Fibroblast of lung (primary cell): Measurements from ENCODE around the gene LDLRAD4. TPM values are rescaled to one million over a fixed set of nuclear protein-coding genes. Genes with fewer than 3 reads are reported as not detected.

Experiments used
- DNase-seq, 2 donors: peaks; one replicate each; pipeline versions ENCODE4 v3.0.0 to v3.0.0-alpha.2; 2010; ENCODE audit warnings: low read depth in 2 of 2
- H2AFZ ChIP-seq: 2 replicates; pipeline ENCODE4 v1.5.1; 2012; ENCODE audit warnings: low read length, control low read depth, inconsistent platforms
- H3K27ac ChIP-seq: 2 replicates; pipeline ENCODE4 v1.5.1; 2011; ENCODE audit warnings: low read length, control low read depth; ENCODE audit not compliant: insufficient read depth
- H3K27me3 ChIP-seq: 2 replicates; pipeline ENCODE4 v1.5.1; 2011; ENCODE audit warnings: mild to moderate bottlenecking, low read length; ENCODE audit not compliant: control insufficient read depth, insufficient read depth
- H3K36me3 ChIP-seq: 2 replicates; pipeline ENCODE4 v1.5.1; 2011; ENCODE audit warnings: low read length; ENCODE audit not compliant: control insufficient read depth, insufficient read depth
- H3K4me1 ChIP-seq: 2 replicates; pipeline ENCODE4 v1.5.1; 2011; ENCODE audit warnings: low read length; ENCODE audit not compliant: control insufficient read depth, insufficient read depth; ENCODE audit errors: extremely low read depth
- H3K4me2 ChIP-seq: 2 replicates; pipeline ENCODE4 v1.5.1; 2011; ENCODE audit warnings: low read length, control low read depth; ENCODE audit not compliant: insufficient read depth; ENCODE audit errors: extremely low read depth
- H3K4me3 ChIP-seq, 4 experiments: fragments of 200-600 bp in 1 of 4; sonication (generic) in 1 of 4; replicated peaks in 1 of 4; 2 replicates each; pipeline ENCODE4 v1.5.1; 2011 to 2016; ENCODE audit warnings: low read length in 4 of 4, low read depth in 3 of 4, mild to moderate bottlenecking in 3 of 4, control low read depth in 2 of 4, inconsistent platforms in 1 of 4, mixed read lengths in 1 of 4; ENCODE audit not compliant: insufficient read depth in 1 of 4; ENCODE audit errors: control extremely low read depth in 1 of 4
- H3K79me2 ChIP-seq: 2 replicates; pipeline ENCODE4 v1.5.1; 2012; ENCODE audit warnings: mild to moderate bottlenecking, low read length, inconsistent platforms; ENCODE audit not compliant: control insufficient read depth, insufficient read depth
- H3K9ac ChIP-seq: 2 replicates; pipeline ENCODE4 v1.5.1; 2011; ENCODE audit warnings: mild to moderate bottlenecking, low read length, control low read depth; ENCODE audit not compliant: insufficient read depth
- H3K9me3 ChIP-seq: 2 replicates; pipeline ENCODE4 v1.5.1; 2012; ENCODE audit warnings: low read depth, low read length; ENCODE audit not compliant: control insufficient read depth, insufficient read depth
- H4K20me1 ChIP-seq: 2 replicates; pipeline ENCODE4 v1.5.1; 2011; ENCODE audit warnings: low read length; ENCODE audit not compliant: control insufficient read depth, insufficient read depth; ENCODE audit errors: extremely low read depth
- EZH2 ChIP-seq: IDR thresholded peaks from 2 replicates; pipeline ENCODE4 v1.5.1; 2012; ENCODE audit warnings: low read length, control low read depth, mild to moderate bottlenecking; ENCODE audit errors: missing control alignments
- polyA plus RNA-seq, 2 donors: library from polyadenylated mRNA; depleted of rRNA in 1 of 2; stranded (reverse) in 1 of 2; unstranded in 1 of 2; fragments of >200 nt; gene quantifications; 2 replicates each; pipeline ENCODE4 v1.2.1, GENCODE V29; 2011 to 2012; ENCODE audit warnings: missing spikeins in 1 of 2
- total RNA-seq: library from RNA; depleted of rRNA; stranded (reverse); fragments of >200 nt; gene quantifications from 2 replicates; pipeline ENCODE4 v1.2.1, GENCODE V29; 2014
- TF ChIP-seq, protein P1 (sequence below), 2 donors: IDR thresholded peaks in 1 of 2; conservative IDR thresholded peaks in 1 of 2; 1 replicate in 1 of 2; 2 replicates in 1 of 2; pipeline ENCODE4 v1.5.1; 2011 to 2012; ENCODE audit warnings: low read length in 2 of 2, control low read depth in 1 of 2, inconsistent platforms in 1 of 2, low read depth in 1 of 2, mild to moderate bottlenecking in 1 of 2

The LDLRAD4 gene
- total and polyA plus RNA-seq, 2 donors (not counting 1 experiment from before 2014, with no cell fraction given), result not detected

DNA sequence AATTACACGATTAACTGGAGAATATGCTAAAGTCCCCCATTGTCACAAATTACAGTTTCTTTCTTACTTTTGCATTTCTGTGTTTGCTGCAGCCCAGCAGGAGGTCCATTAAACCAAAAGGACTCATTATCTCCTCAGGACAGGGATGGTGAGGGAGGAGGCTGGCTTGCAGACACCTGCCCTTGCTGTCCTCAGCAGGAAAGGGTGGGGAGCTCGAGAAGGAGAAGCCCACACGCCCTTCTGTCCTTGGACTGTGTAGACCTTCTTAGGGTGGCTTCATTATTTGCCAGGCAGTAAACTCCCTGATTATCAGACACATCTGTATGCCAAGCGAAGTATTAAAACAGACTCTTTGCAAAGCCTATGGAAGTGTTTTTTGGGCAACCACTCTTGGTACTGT, 196.0 kb downstream of the LDLRAD4 start:
- Histone ChIP-seq H3K79me2 (no peaks in the 10 kb centered on the region), H3K36me3 (no peaks in the 10 kb centered on the region), H3K4me2 (no peak overlapping the region), H4K20me1 (no peaks in the 10 kb centered on the region), H3K27me3 (no peaks in the 10 kb centered on the region), H3K4me1 (no peaks in the 10 kb centered on the region), H3K9me3 (no peaks in the 10 kb centered on the region), H3K9ac (no peak overlapping the region), H3K27ac (no peak overlapping the region), H2AFZ (no peak overlapping the region), H3K4me3 (no peak overlapping the region)
- no peak for TF ChIP-seq EZH2
- TF ChIP-seq, protein P1, sequence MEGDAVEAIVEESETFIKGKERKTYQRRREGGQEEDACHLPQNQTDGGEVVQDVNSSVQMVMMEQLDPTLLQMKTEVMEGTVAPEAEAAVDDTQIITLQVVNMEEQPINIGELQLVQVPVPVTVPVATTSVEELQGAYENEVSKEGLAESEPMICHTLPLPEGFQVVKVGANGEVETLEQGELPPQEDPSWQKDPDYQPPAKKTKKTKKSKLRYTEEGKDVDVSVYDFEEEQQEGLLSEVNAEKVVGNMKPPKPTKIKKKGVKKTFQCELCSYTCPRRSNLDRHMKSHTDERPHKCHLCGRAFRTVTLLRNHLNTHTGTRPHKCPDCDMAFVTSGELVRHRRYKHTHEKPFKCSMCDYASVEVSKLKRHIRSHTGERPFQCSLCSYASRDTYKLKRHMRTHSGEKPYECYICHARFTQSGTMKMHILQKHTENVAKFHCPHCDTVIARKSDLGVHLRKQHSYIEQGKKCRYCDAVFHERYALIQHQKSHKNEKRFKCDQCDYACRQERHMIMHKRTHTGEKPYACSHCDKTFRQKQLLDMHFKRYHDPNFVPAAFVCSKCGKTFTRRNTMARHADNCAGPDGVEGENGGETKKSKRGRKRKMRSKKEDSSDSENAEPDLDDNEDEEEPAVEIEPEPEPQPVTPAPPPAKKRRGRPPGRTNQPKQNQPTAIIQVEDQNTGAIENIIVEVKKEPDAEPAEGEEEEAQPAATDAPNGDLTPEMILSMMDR (conservative IDR thresholded peaks at IDR 0.05 in 1 of 2, IDR thresholded peaks at IDR 0.05 in 1 of 2; ENCODE audit: low read depth in 1 of 2, low read length in 2 of 2), result no peak
- DNase-seq, result no peak

DNA sequence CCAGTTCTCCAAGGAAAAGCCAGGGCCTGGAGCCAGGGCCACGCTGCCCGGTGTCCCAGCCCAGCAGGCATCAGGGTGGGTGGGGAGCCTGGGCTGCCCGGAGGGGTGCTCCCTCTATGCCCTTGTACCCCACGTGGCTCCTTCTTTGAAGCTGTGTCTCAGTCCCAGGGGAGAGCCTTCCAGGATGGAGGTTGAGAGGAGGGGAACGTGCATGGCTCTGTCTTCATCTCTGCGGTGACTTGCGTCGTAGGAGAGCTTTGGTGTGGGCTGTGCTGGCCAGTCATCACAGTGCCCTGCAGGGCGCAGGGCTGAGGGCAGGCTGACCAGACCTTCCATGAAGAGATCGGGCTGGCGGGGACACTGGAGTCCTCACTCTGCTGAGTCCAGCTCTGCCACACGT, 197.2 kb downstream of the LDLRAD4 start:
- Histone ChIP-seq H3K4me2 (no peak overlapping the region), H3K79me2 (no peaks in the 10 kb centered on the region), H3K4me3 (no peak overlapping the region), H3K4me1 (no peaks in the 10 kb centered on the region), H3K27me3 (no peaks in the 10 kb centered on the region), H4K20me1 (no peaks in the 10 kb centered on the region), H3K27ac (no peak overlapping the region), H3K9ac (no peak overlapping the region), H3K9me3 (no peaks in the 10 kb centered on the region), H2AFZ (no peak overlapping the region), H3K36me3 (no peaks in the 10 kb centered on the region)
- DNase-seq, result no peak
- no peak for TF ChIP-seq EZH2
- TF ChIP-seq, protein P1 (conservative IDR thresholded peaks at IDR 0.05 in 1 of 2, IDR thresholded peaks at IDR 0.05 in 1 of 2; ENCODE audit: low read depth in 1 of 2, low read length in 2 of 2), result no peak

DNA sequence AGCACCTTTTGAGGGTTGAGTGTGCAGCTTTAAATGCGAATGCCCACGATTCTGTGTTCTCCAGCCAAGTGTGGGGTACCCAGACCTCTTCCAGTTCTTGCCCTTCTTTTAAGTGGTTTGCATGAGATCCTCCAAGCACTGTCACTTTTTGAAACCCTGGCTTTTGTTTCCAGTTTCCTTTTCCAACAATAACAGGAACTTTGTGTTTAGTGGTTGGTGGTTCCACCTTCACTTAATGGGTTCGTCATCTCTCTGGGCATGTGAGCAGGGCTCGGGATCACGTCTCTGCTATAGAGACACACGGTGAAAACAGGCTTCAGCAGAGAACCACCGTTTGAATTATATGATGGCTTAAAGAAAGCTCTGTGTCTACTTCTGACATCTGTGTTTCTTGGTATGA, 197.6 kb downstream of the LDLRAD4 start:
- Histone ChIP-seq H3K9ac (no peak overlapping the region), H2AFZ (no peak overlapping the region), H3K4me3 (no peak overlapping the region), H3K9me3 (no peaks in the 10 kb centered on the region), H3K27ac (no peak overlapping the region), H3K36me3 (no peaks in the 10 kb centered on the region), H3K27me3 (no peaks in the 10 kb centered on the region), H3K4me2 (no peak overlapping the region), H4K20me1 (no peaks in the 10 kb centered on the region), H3K79me2 (no peaks in the 10 kb centered on the region), H3K4me1 (no peaks in the 10 kb centered on the region)
- peak in 1 of 2 donors; percentile 9 for DNase-seq
- TF ChIP-seq EZH2, result no peak
- TF ChIP-seq, protein P1 (conservative IDR thresholded peaks at IDR 0.05 in 1 of 2, IDR thresholded peaks at IDR 0.05 in 1 of 2; ENCODE audit: low read depth in 1 of 2, low read length in 2 of 2), result no peak
